ENCODE results near the gene PHLPP1.
A peak's percentile ranks its signal among the peaks of the same experiment; 100 is the strongest.

The PHLPP1 gene

GRCh38 chr18:62741584-62741983, 26.2 kb downstream of the PHLPP1 start:
- no peak overlapping the region for H4K8ac ChIP-seq (ENCODE audit: low read length)
- H3K4me2 ChIP-seq (ENCODE audit: low read length, poor library complexity, severe bottlenecking), result no peak overlapping the region
- no peaks in the 10 kb centered on the region for H3K27me3 ChIP-seq (ENCODE audit: control insufficient read depth in 1 of 2, insufficient read depth in 1 of 2, low read length in 2 of 2)
- WGBS, result 75% methylated on average over 3 of the region's 4 CpGs
- no peak overlapping the region for H3K27ac ChIP-seq (ENCODE audit: low read length, poor library complexity, severe bottlenecking)
- no peak overlapping the region for H2AFZ ChIP-seq (ENCODE audit: low read depth, low read length)
- no peak overlapping the region for H3K23ac ChIP-seq (ENCODE audit: low read length in 2 of 2)
- no peak overlapping the region for H2BK15ac ChIP-seq (ENCODE audit: low read depth, poor library complexity, severe bottlenecking)
- no peak overlapping the region for H2AK5ac ChIP-seq (ENCODE audit: low read length, severe bottlenecking)
- H3K9ac ChIP-seq (ENCODE audit: low read length), result no peak overlapping the region
- H3K4me3 ChIP-seq (ENCODE audit: insufficient read depth in 1 of 2, low read depth in 1 of 2, low read length in 2 of 2), result no peak overlapping the region
- no peak overlapping the region for H2BK12ac ChIP-seq (ENCODE audit: low read length in 2 of 2)
- no peak overlapping the region for H4K91ac ChIP-seq (ENCODE audit: low read length)
- no peak overlapping the region for H3K18ac ChIP-seq (ENCODE audit: low read depth in 1 of 2, low read length in 2 of 2)
- H2BK5ac ChIP-seq (ENCODE audit: low read depth, low read length, poor library complexity, severe bottlenecking), result no peak overlapping the region
- H3K4ac ChIP-seq (ENCODE audit: low read depth in 1 of 2, low read length in 2 of 2), result no peak overlapping the region
- H3K36me3 ChIP-seq (ENCODE audit: control insufficient read depth in 1 of 2, insufficient read depth in 2 of 2, low read depth in 1 of 2, low read length in 2 of 2), result no peaks in the 10 kb centered on the region
- H3K9me3 ChIP-seq (ENCODE audit: control insufficient read depth, low read length), result no peaks in the 10 kb centered on the region
- no peak overlapping the region for H2BK120ac ChIP-seq (ENCODE audit: low read depth, low read length)
- H3K4me1 ChIP-seq (ENCODE audit: control insufficient read depth, insufficient read depth, low read depth, low read length), result peaks cover 2% of the 10 kb centered on the region
- peaks cover 15% of the 10 kb centered on the region for H3K79me1 ChIP-seq (replicated peaks; ENCODE audit: low read length, poor library complexity, severe bottlenecking)
- no peak overlapping the region for H3K14ac ChIP-seq (ENCODE audit: low read length in 2 of 2)
- DNase-seq, result no peak

- WGBS, result 96% methylated on average over 3 of the region's 3 CpGs
Measured at GRCh38 chr18:62744076-62744968, 29.0 kb downstream of the PHLPP1 start.

GRCh38 chr18:62745089-62745751, 29.9 kb downstream of the PHLPP1 start:
- Histone ChIP-seq H3K4me2 (ENCODE audit: low read length, poor library complexity, severe bottlenecking) (no peak overlapping the region), H3K9me3 (ENCODE audit: control insufficient read depth, low read length) (no peaks in the 10 kb centered on the region), H3K4me3 (ENCODE audit: insufficient read depth in 1 of 2, low read depth in 1 of 2, low read length in 2 of 2) (no peak overlapping the region), H4K91ac (ENCODE audit: low read length) (no peak overlapping the region), H4K8ac (ENCODE audit: low read length) (no peak overlapping the region), H3K27me3 (ENCODE audit: control insufficient read depth in 1 of 2, insufficient read depth in 1 of 2, low read length in 2 of 2) (no peaks in the 10 kb centered on the region), H3K18ac (ENCODE audit: low read depth in 1 of 2, low read length in 2 of 2) (no peak overlapping the region), H2AFZ (ENCODE audit: low read depth, low read length) (no peak overlapping the region), H3K4me1 (ENCODE audit: control insufficient read depth, insufficient read depth, low read depth, low read length) (peaks cover 2% of the 10 kb centered on the region), H3K27ac (ENCODE audit: low read length, poor library complexity, severe bottlenecking) (no peak overlapping the region), H3K79me1 (replicated peaks; ENCODE audit: low read length, poor library complexity, severe bottlenecking) (peaks cover 13% of the 10 kb centered on the region), H3K36me3 (ENCODE audit: control insufficient read depth in 1 of 2, insufficient read depth in 2 of 2, low read depth in 1 of 2, low read length in 2 of 2) (no peaks in the 10 kb centered on the region), H3K9ac (ENCODE audit: low read length) (no peak overlapping the region), H2BK5ac (ENCODE audit: low read depth, low read length, poor library complexity, severe bottlenecking) (no peak overlapping the region), H2BK15ac (ENCODE audit: low read depth, poor library complexity, severe bottlenecking) (no peak overlapping the region), H2BK12ac (ENCODE audit: low read length in 2 of 2) (no peak overlapping the region), H3K14ac (ENCODE audit: low read length in 2 of 2) (no peak overlapping the region), H3K4ac (ENCODE audit: low read depth in 1 of 2, low read length in 2 of 2) (no peak overlapping the region), H3K23ac (ENCODE audit: low read length in 2 of 2) (no peak overlapping the region), H2AK5ac (ENCODE audit: low read length, severe bottlenecking) (no peak overlapping the region), H2BK120ac (ENCODE audit: low read depth, low read length) (no peak overlapping the region)
- WGBS, result no CpG with 5 or more reads among the region's 3 CpGs
- no peak for DNase-seq

More at GRCh38 chr18:62744076-62744968, 29.0 kb downstream of the PHLPP1 start:
- Histone ChIP-seq H3K27me3 (ENCODE audit: control insufficient read depth in 1 of 2, insufficient read depth in 1 of 2, low read length in 2 of 2) (no peaks in the 10 kb centered on the region), H2BK12ac (ENCODE audit: low read length in 2 of 2) (no peak overlapping the region), H2AK5ac (ENCODE audit: low read length, severe bottlenecking) (no peak overlapping the region), H3K4me2 (ENCODE audit: low read length, poor library complexity, severe bottlenecking) (no peak overlapping the region), H2BK120ac (ENCODE audit: low read depth, low read length) (peak overlapping the region; percentile 5), H2BK15ac (ENCODE audit: low read depth, poor library complexity, severe bottlenecking) (no peak overlapping the region), H3K4me3 (ENCODE audit: insufficient read depth in 1 of 2, low read depth in 1 of 2, low read length in 2 of 2) (no peak overlapping the region), H2AFZ (ENCODE audit: low read depth, low read length) (no peak overlapping the region), H3K9me3 (ENCODE audit: control insufficient read depth, low read length) (no peaks in the 10 kb centered on the region), H4K91ac (ENCODE audit: low read length) (no peak overlapping the region), H4K8ac (ENCODE audit: low read length) (no peak overlapping the region), H3K27ac (ENCODE audit: low read length, poor library complexity, severe bottlenecking) (peak overlapping the region; percentile 82), H3K14ac (ENCODE audit: low read length in 2 of 2) (no peak overlapping the region), H3K23ac (ENCODE audit: low read length in 2 of 2) (no peak overlapping the region), H3K36me3 (ENCODE audit: control insufficient read depth in 1 of 2, insufficient read depth in 2 of 2, low read depth in 1 of 2, low read length in 2 of 2) (no peaks in the 10 kb centered on the region), H3K79me1 (replicated peaks; ENCODE audit: low read length, poor library complexity, severe bottlenecking) (peaks cover 8% of the 10 kb centered on the region), H3K4ac (ENCODE audit: low read depth in 1 of 2, low read length in 2 of 2) (peak overlapping the region in 1 of 2 experiments; percentile 13), H3K18ac (ENCODE audit: low read depth in 1 of 2, low read length in 2 of 2) (no peak overlapping the region), H3K4me1 (ENCODE audit: control insufficient read depth, insufficient read depth, low read depth, low read length) (peaks cover 2% of the 10 kb centered on the region), H3K9ac (ENCODE audit: low read length) (no peak overlapping the region), H2BK5ac (ENCODE audit: low read depth, low read length, poor library complexity, severe bottlenecking) (peak overlapping the region; percentile 76)
- DNase-seq, result no peak

GRCh38 chr18:62749389-62749788, 34.0 kb downstream of the PHLPP1 start:
- 98% methylated on average over 6 of the region's 6 CpGs for whole genome bisulfite sequencing

More at GRCh38 chr18:62749389-62749788, 34.0 kb downstream of the PHLPP1 start:
- Histone ChIP-seq H3K4me1 (ENCODE audit: control insufficient read depth, insufficient read depth, low read depth, low read length) (peaks cover 5% of the 10 kb centered on the region), H3K23ac (ENCODE audit: low read length in 2 of 2) (no peak overlapping the region), H3K36me3 (ENCODE audit: control insufficient read depth in 1 of 2, insufficient read depth in 2 of 2, low read depth in 1 of 2, low read length in 2 of 2) (no peaks in the 10 kb centered on the region), H4K91ac (ENCODE audit: low read length) (no peak overlapping the region), H3K4me3 (ENCODE audit: insufficient read depth in 1 of 2, low read depth in 1 of 2, low read length in 2 of 2) (no peak overlapping the region), H3K9me3 (ENCODE audit: control insufficient read depth, low read length) (no peaks in the 10 kb centered on the region), H2BK12ac (ENCODE audit: low read length in 2 of 2) (peak overlapping the region in 1 of 2 experiments; percentile 62), H3K27ac (ENCODE audit: low read length, poor library complexity, severe bottlenecking) (no peak overlapping the region), H4K8ac (ENCODE audit: low read length) (peak overlapping the region; percentile 59), H2BK15ac (ENCODE audit: low read depth, poor library complexity, severe bottlenecking) (no peak overlapping the region), H3K79me1 (replicated peaks; ENCODE audit: low read length, poor library complexity, severe bottlenecking) (peaks cover 16% of the 10 kb centered on the region), H2AFZ (ENCODE audit: low read depth, low read length) (no peak overlapping the region), H2AK5ac (ENCODE audit: low read length, severe bottlenecking) (no peak overlapping the region), H2BK120ac (ENCODE audit: low read depth, low read length) (no peak overlapping the region), H3K9ac (ENCODE audit: low read length) (no peak overlapping the region), H3K27me3 (ENCODE audit: control insufficient read depth in 1 of 2, insufficient read depth in 1 of 2, low read length in 2 of 2) (no peaks in the 10 kb centered on the region), H2BK5ac (ENCODE audit: low read depth, low read length, poor library complexity, severe bottlenecking) (no peak overlapping the region), H3K4me2 (ENCODE audit: low read length, poor library complexity, severe bottlenecking) (no peak overlapping the region), H3K4ac (ENCODE audit: low read depth in 1 of 2, low read length in 2 of 2) (no peak overlapping the region), H3K14ac (ENCODE audit: low read length in 2 of 2) (no peak overlapping the region), H3K18ac (ENCODE audit: low read depth in 1 of 2, low read length in 2 of 2) (no peak overlapping the region)
- DNase-seq, result no peak
